ENCODE data around the gene CXCL5.
"Not testable (repeated sequence)": the region's sequence is repeated elsewhere in the genome, so short reads cannot be mapped to it uniquely, and the experiment has no call there.

The CXCL5 gene

DNA sequence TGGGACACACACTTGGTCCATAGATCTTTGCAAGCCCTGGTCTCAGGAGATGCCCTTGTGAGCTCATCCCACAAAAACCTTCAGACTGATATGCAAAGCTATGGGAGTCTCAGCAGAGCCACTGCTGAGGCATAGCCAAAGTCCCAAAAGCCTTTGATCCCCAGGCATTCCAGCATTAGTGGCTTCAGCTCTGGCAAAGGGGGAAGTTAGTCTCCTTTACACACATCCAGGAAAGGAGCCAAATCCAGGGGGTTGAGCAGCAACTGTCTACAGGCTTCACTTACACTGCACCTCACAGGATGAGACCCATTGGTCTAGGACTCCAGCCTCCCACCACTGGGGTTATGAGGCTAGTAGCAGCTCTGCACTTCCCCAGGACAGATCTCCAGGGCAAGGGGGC, 30.6 kb downstream of the CXCL5 start:
- TF ChIP-seq, protein P1, sequence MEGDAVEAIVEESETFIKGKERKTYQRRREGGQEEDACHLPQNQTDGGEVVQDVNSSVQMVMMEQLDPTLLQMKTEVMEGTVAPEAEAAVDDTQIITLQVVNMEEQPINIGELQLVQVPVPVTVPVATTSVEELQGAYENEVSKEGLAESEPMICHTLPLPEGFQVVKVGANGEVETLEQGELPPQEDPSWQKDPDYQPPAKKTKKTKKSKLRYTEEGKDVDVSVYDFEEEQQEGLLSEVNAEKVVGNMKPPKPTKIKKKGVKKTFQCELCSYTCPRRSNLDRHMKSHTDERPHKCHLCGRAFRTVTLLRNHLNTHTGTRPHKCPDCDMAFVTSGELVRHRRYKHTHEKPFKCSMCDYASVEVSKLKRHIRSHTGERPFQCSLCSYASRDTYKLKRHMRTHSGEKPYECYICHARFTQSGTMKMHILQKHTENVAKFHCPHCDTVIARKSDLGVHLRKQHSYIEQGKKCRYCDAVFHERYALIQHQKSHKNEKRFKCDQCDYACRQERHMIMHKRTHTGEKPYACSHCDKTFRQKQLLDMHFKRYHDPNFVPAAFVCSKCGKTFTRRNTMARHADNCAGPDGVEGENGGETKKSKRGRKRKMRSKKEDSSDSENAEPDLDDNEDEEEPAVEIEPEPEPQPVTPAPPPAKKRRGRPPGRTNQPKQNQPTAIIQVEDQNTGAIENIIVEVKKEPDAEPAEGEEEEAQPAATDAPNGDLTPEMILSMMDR (IDR thresholded peaks at IDR 0.05; ENCODE audit: low read depth, low read length) = no peak
- TF ChIP-seq MYC (IDR thresholded peaks at IDR 0.05; ENCODE audit: low read depth, low read length) (no peak), POLR2A (IDR thresholded peaks at IDR 0.05; ENCODE audit: extremely low read depth, insufficient read length) (no peak)
- TF ChIP-seq, protein P2, sequence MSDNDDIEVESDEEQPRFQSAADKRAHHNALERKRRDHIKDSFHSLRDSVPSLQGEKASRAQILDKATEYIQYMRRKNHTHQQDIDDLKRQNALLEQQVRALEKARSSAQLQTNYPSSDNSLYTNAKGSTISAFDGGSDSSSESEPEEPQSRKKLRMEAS (IDR thresholded peaks at IDR 0.05; ENCODE audit: low read depth, low read length) = no peak

DNA sequence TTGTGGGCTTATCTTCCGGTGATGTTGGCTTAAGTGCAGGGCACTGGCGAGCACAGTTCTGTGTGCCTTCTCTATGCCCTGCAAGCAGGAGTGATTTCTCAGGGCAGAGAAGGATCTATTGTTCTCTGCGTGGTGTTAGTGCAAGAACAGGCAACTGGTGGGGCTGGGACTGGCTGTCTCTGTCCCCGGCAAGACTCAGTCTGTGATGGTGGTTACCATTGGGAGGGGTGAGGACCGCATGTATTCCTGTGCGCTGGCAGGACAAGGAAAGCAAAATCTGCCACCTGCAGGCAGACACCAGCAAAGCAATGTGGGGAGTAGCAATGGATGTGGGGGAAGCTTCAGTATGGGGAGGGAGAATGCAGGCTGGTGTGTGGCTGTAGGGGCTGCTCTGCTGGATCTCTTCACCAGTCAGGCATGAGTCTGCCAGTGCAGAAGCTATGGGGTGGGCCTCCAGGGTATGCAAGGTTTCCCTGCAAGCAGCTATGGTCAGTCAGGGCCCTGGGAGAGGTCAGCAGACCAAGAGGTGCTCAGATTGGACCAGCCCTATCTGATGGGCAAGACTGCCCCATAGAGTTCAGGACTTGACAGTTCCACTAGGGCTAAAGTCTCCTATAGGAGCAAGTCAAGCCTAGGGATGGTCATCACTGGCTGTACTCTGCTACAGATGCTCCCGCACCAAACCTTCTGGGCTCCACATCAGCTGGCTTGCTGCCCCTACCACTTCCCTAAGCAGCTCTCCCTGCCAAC, 33.4 kb downstream of the CXCL5 start:
- TF ChIP-seq, protein P2 (IDR thresholded peaks at IDR 0.05; ENCODE audit: low read depth, low read length) = no peak
- TF ChIP-seq, protein P1 (IDR thresholded peaks at IDR 0.05; ENCODE audit: low read depth, low read length) = peak; percentile 14
- peak; percentile 23 for DNase-seq (ENCODE audit: low read depth)
- H3K4me3 ChIP-seq (ENCODE audit: low read depth, low read length) = no peak overlapping the region

More for the DNA sequence above, 30.6 kb downstream of the CXCL5 start:
- no peak for DNase-seq (ENCODE audit: low read depth)
- H3K4me3 ChIP-seq (ENCODE audit: low read depth, low read length) = no peak overlapping the region

DNA sequence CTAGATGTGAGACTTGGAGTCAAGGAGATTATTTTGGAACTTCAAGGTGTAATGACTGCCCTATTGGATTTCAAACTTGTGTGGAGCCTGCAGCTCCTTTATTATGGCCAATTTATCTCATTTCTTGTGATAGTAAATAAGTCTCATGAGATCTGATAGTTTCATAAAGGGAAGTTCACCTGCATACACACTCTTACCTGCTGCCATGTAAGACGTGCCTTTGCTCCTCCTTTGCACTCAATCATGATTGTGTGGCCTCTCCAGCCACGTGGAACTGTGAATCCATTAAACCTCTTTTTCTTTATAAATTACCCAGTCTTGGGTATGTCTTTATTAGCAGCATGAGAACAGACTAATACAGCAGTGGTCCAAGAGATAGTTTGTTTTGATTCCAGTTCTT, 35.8 kb downstream of the CXCL5 start:
- no peak for DNase-seq (ENCODE audit: low read depth)
- H3K4me3 ChIP-seq (ENCODE audit: low read depth, low read length) = no peak overlapping the region
- TF ChIP-seq, protein P1 (IDR thresholded peaks at IDR 0.05; ENCODE audit: low read depth, low read length) = no peak
- TF ChIP-seq MYC (IDR thresholded peaks at IDR 0.05; ENCODE audit: low read depth, low read length) = no peak
- TF ChIP-seq, protein P2 (IDR thresholded peaks at IDR 0.05; ENCODE audit: low read depth, low read length) = no peak
- TF ChIP-seq POLR2A (IDR thresholded peaks at IDR 0.05; ENCODE audit: extremely low read depth, insufficient read length) = no peak

DNA sequence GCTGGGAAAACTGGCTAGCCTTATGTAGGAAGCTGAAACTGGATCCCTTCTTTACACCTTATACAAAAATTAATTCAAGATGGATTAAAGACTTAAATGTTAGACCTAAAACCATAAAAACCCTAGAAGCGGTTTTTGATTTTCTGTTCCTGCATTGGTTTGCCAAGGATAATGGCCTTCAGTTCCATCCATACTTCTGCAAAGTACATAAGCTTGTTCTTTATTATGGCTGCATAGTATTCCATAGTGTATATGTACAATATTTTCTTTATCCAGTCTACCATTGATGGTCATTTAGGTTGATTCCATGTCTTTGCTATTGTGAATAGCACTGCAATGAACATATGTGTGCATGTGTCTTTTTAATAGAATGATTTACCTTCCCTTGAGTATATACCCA, 39.4 kb downstream of the CXCL5 start:
- not testable (repeated sequence) for H3K4me3 ChIP-seq (ENCODE audit: low read depth, low read length); DNase-seq (ENCODE audit: low read depth)

DNA sequence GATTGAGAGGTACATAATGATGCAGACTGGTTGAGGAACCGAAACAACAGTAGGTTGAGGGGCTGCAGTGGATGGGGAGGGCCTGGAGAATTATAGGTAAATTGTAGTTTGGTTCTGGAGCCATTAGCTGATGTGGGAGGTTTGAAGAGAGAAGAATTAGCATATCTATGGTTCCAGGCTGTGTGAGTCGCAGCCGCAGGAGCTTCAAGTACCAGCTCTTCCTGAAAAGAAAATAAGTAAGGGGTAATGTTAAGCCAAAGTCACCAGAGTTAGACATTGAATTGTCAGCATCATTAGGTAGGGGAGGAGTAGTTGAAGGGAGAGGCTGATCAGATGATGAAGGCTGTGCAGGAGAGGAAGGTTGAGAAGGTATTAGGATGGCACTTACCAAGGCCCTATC, 46.1 kb downstream of the CXCL5 start:
- TF ChIP-seq, protein P1 (IDR thresholded peaks at IDR 0.05; ENCODE audit: low read depth, low read length) = no peak
- TF ChIP-seq, protein P2 (IDR thresholded peaks at IDR 0.05; ENCODE audit: low read depth, low read length) = no peak
- TF ChIP-seq MYC (IDR thresholded peaks at IDR 0.05; ENCODE audit: low read depth, low read length) = no peak
- TF ChIP-seq POLR2A (IDR thresholded peaks at IDR 0.05; ENCODE audit: extremely low read depth, insufficient read length) = no peak
- DNase-seq (ENCODE audit: low read depth) = no peak
- no peak overlapping the region for H3K4me3 ChIP-seq (ENCODE audit: low read depth, low read length)

DNA sequence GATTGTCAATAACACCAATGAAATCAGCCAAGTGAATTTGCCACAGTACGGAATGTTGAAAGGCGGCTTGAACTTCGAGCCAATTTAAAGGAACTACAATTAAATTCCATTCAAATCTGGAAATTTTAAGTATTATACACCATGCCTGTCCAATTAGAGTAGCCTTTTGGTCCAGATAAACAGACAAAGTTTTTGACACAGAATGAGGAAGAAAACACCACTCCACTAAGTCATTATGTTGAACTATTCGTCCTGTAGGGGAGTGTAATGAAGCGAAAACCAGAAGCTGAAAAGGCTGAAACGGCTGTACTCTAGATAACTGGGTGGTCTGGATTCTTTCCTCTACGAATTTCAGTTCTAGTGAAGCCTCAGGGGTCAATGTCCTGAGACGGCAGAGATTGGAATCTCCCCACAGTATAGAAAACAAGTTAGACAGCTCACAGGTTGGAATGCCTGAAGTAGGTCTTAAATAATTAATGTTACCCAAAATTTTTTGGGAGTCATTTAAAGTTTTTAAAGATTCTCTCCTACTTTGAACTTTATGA, 48.0 kb downstream of the CXCL5 start:
- DNase-seq (ENCODE audit: low read depth) = not testable (repeated sequence)

More for the DNA sequence above, 48.0 kb downstream of the CXCL5 start:
- not testable (repeated sequence) for H3K4me3 ChIP-seq (ENCODE audit: low read depth, low read length)
